HEK293 (cell line): Measurements from ENCODE around the gene FTCD.

Source experiments
- CTCF ChIA-PET: fragments of 350-600 bp; formaldehyde crosslinking; extraction: SDS; loops from one replicate; lab custom pipeline; 2021; ENCODE audit warnings: antibody characterized with exemption; lab: Yijun Ruan, JAX
- POLR2A ChIA-PET: fragments of 300-600 bp; formaldehyde crosslinking; extraction: SDS; loops from one replicate; lab custom pipeline; 2020; ENCODE audit warnings: antibody characterized with exemption, inconsistent platforms; lab: Yijun Ruan, JAX
- H3K27ac ChIP-seq: fragments of 200-500 bp; sonication (Bioruptor generic); 2 replicates; pipeline ENCODE4 v1.5.1; 2014; ENCODE audit warnings: low read depth, low read length, control low read depth, inconsistent platforms; ENCODE audit errors: extremely low read depth
- H3K36me3 ChIP-seq, 2 experiments: fragments of 200-500 bp in 1 of 2; sonication (Bioruptor generic) in 1 of 2; 1 replicate in 1 of 2; 2 replicates in 1 of 2; pipeline ENCODE4 v1.5.1; 2014 to 2017; ENCODE audit warnings: inconsistent platforms in 2 of 2, low read length in 2 of 2; ENCODE audit not compliant: control insufficient read depth in 2 of 2, insufficient read depth in 1 of 2
- H3K4me1 ChIP-seq: fragments of 200-500 bp; sonication (Bioruptor generic); 2 replicates; pipeline ENCODE4 v1.5.1; 2014; ENCODE audit warnings: mild to moderate bottlenecking, low read length, inconsistent platforms; ENCODE audit not compliant: control insufficient read depth, insufficient read depth
- H3K4me3 ChIP-seq: 2 replicates; pipeline ENCODE4 v1.5.1; 2011; ENCODE audit warnings: low read depth, mild to moderate bottlenecking, control low read depth, low read length, moderate library complexity
- H3K9me3 ChIP-seq: fragments of 200-500 bp; sonication (Bioruptor generic); 2 replicates; pipeline ENCODE4 v1.5.1; 2014; ENCODE audit warnings: low read depth, low read length, inconsistent platforms; ENCODE audit not compliant: control insufficient read depth, insufficient read depth
- EGR2 ChIP-seq: fragments of 450-650 bp; formaldehyde crosslinking; IDR thresholded peaks from 2 replicates; pipeline ENCODE4 v1.5.1; 2016; ENCODE audit warnings: low read depth, missing biosample characterization, missing genetic modification characterization
- GLIS1 ChIP-seq: fragments of 450-650 bp; formaldehyde crosslinking; IDR thresholded peaks from 2 replicates; pipeline ENCODE4 v1.5.1; 2016; ENCODE audit warnings: missing biosample characterization, missing genetic modification characterization
- SP7 ChIP-seq: fragments of 450-650 bp; formaldehyde crosslinking; IDR thresholded peaks from 2 replicates; pipeline ENCODE4 v1.5.1; 2016; ENCODE audit warnings: missing biosample characterization, missing genetic modification characterization
- TCF7L2 ChIP-seq: IDR thresholded peaks from 2 replicates; pipeline ENCODE4 v1.6.1; 2011; ENCODE audit warnings: low read depth, mild to moderate bottlenecking, inconsistent platforms, low read length, moderate library complexity, borderline replicate concordance
- WT1 ChIP-seq: fragments of 450-650 bp; formaldehyde crosslinking; IDR thresholded peaks from 2 replicates; pipeline ENCODE4 v1.5.1; 2016; ENCODE audit warnings: missing biosample characterization, missing genetic modification characterization
- ZBTB17 ChIP-seq: fragments of 450-650 bp; formaldehyde crosslinking; IDR thresholded peaks from 2 replicates; pipeline ENCODE4 v1.5.1; 2016; ENCODE audit warnings: missing biosample characterization, missing genetic modification characterization
- ZFHX2 ChIP-seq: fragments of 450-650 bp; formaldehyde crosslinking; conservative IDR thresholded peaks from 2 replicates; pipeline ENCODE4 v1.5.1; 2016; ENCODE audit warnings: missing biosample characterization, missing genetic modification characterization
- ZNF169 ChIP-seq: fragments of 450-650 bp; formaldehyde crosslinking; IDR thresholded peaks from 2 replicates; pipeline ENCODE4 v1.5.1; 2016; ENCODE audit warnings: missing biosample characterization, missing genetic modification characterization
- ZNF248 ChIP-seq: fragments of 450-650 bp; formaldehyde crosslinking; IDR thresholded peaks from 2 replicates; pipeline ENCODE4 v1.5.1; 2017; ENCODE audit warnings: missing biosample characterization, missing genetic modification characterization
- ZNF366 ChIP-seq: fragments of 450-650 bp; formaldehyde crosslinking; conservative IDR thresholded peaks from 2 replicates; pipeline ENCODE4 v1.5.1; 2016; ENCODE audit warnings: missing biosample characterization, missing genetic modification characterization
- ZNF394 ChIP-seq: fragments of 450-650 bp; formaldehyde crosslinking; IDR thresholded peaks from 2 replicates; pipeline ENCODE4 v1.5.1; 2016; ENCODE audit warnings: missing biosample characterization, missing genetic modification characterization, mild to moderate bottlenecking, moderate library complexity, borderline replicate concordance
- ZNF571 ChIP-seq: fragments of 450-650 bp; formaldehyde crosslinking; IDR thresholded peaks from 2 replicates; pipeline ENCODE4 v1.5.0; 2017; ENCODE audit warnings: missing biosample characterization, missing genetic modification characterization
- ZNF600 ChIP-seq: fragments of 450-650 bp; formaldehyde crosslinking; IDR thresholded peaks from 2 replicates; pipeline ENCODE4 v1.5.1; 2016; ENCODE audit warnings: missing biosample characterization, missing genetic modification characterization
- ZNF629 ChIP-seq: fragments of 450-650 bp; formaldehyde crosslinking; IDR thresholded peaks from 2 replicates; pipeline ENCODE4 v1.5.1; 2017; ENCODE audit warnings: missing biosample characterization, missing genetic modification characterization
- TF ChIP-seq, protein P1 (sequence below): IDR thresholded peaks from 2 replicates; pipeline ENCODE4 v1.6.1; 2011; ENCODE audit warnings: mild to moderate bottlenecking, low read depth, low read length, borderline replicate concordance
- TF ChIP-seq, protein P2 (sequence below): fragments of 450-650 bp; formaldehyde crosslinking; IDR thresholded peaks from 2 replicates; pipeline ENCODE4 v1.5.1; 2017; ENCODE audit warnings: missing biosample characterization, missing genetic modification characterization
- TF ChIP-seq, protein P3 (sequence below): fragments of 450-650 bp; formaldehyde crosslinking; IDR thresholded peaks from 2 replicates; pipeline ENCODE4 v1.5.1; 2016; ENCODE audit warnings: missing biosample characterization, missing genetic modification characterization
- TF ChIP-seq, protein P4 (sequence below): fragments of 450-650 bp; formaldehyde crosslinking; IDR thresholded peaks from 2 replicates; pipeline ENCODE4 v1.5.1; 2016; ENCODE audit warnings: missing biosample characterization, missing genetic modification characterization
- TF ChIP-seq, protein P5 (sequence below): fragments of 450-650 bp; formaldehyde crosslinking; IDR thresholded peaks from 2 replicates; pipeline ENCODE4 v1.5.1; 2016; ENCODE audit warnings: missing biosample characterization, missing genetic modification characterization
- TF ChIP-seq, protein P6 (sequence below): fragments of 450-650 bp; formaldehyde crosslinking; IDR thresholded peaks from 2 replicates; pipeline ENCODE4 v1.5.1; 2016; ENCODE audit warnings: missing biosample characterization, missing genetic modification characterization
- TF ChIP-seq, protein P7 (sequence below): fragments of 450-650 bp; formaldehyde crosslinking; IDR thresholded peaks from 2 replicates; pipeline ENCODE4 v1.5.1; 2016; ENCODE audit warnings: missing biosample characterization, missing genetic modification characterization

FTCD gene

DNA sequence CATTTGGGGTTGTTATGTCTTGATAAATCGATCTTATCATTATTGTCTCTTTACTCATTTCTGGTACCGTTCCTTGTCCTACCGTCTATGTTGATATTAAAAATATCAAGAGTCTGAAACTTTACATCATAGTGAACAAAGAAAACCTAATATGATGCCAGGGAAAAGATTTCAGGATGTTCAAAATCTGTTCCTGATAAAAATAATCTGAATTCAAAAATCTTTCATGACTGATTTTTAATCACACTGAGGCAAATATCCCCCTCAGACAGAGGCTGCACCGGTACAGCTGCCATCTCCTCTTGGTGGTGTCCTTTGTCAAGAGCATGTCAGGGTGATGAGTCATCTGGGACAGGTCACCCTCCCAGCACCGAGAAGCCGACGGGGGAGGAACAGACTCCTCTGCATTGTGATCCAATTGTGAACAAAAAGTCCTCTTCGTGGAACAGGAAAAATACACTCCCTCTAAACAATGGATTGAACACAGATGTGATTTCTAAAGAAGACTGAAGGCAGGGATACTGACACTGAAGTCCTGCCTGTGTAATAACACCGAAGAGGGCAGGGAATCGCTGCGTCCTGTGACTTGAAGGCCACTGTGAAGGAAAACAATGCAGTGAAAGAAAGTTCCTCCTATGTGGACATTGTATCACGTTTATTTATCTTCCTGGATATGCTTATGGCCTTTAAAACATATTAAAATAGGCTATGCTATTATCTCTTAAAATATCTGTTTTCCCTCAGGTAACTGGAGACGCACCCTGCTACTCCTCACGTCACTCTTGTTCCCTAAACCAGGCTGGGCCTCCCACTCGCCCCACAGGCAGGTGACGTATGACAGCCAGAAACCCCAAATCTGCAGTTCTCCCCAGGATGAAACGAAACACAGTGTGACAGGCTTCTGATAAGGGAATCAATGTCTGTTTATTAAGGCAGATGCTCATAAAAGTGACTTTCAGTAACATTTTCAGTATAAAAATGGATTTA lies 33.1 kb upstream of the FTCD start:
- Histone ChIP-seq H3K27ac (no peak overlapping the region), H3K36me3 (peaks cover 0 to 21% of the 10 kb centered on the region in 2 experiments; a peak in 1 of 3 replicates), H3K4me1 (peaks cover 9% of the 10 kb centered on the region), H3K4me3 (no peak overlapping the region), H3K9me3 (no peaks in the 10 kb centered on the region)
- ChIA-PET CTCF (interaction anchor here (0.5 to 2.0 kb wide), 5 partner anchors 10 to 45 kb away, joined by 4 to 8 read pairs (median 5); no protein-coding TSS in a partner anchor), POLR2A (no interaction called here)
- TF ChIP-seq WT1 (tag by site-specific recombination) (peak; percentile 52; the same call in 1 of the 2 replicates), ZNF571 (no peak), ZBTB17 (peak; percentile 59; the same call in 1 of the 2 replicates), SP7 (peak; percentile 45; the same call in 1 of the 2 replicates), ZNF600 (0 out of 2 replicates have a peak, but pooled peaks have one; percentile 41), TCF7L2 (no peak), ZNF629 (tag by site-specific recombination) (peak; percentile 59), EGR2 (peak; percentile 61; the same call in 1 of the 2 replicates), ZNF169 (tag by site-specific recombination) (no peak), ZFHX2 (tag by site-specific recombination) (peak; percentile 23; the same call in 1 of the 2 replicates), GLIS1 (tag by site-specific recombination) (peak; percentile 67), ZNF248 (tag by site-specific recombination) (no peak), ZNF366 (tag by site-specific recombination) (peak; percentile 48; the same call in 1 of the 2 replicates), ZNF394 (tag by site-specific recombination) (peak; percentile 68)
- TF ChIP-seq, protein P1, sequence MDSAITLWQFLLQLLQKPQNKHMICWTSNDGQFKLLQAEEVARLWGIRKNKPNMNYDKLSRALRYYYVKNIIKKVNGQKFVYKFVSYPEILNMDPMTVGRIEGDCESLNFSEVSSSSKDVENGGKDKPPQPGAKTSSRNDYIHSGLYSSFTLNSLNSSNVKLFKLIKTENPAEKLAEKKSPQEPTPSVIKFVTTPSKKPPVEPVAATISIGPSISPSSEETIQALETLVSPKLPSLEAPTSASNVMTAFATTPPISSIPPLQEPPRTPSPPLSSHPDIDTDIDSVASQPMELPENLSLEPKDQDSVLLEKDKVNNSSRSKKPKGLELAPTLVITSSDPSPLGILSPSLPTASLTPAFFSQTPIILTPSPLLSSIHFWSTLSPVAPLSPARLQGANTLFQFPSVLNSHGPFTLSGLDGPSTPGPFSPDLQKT: no peak
- TF ChIP-seq, protein P2, sequence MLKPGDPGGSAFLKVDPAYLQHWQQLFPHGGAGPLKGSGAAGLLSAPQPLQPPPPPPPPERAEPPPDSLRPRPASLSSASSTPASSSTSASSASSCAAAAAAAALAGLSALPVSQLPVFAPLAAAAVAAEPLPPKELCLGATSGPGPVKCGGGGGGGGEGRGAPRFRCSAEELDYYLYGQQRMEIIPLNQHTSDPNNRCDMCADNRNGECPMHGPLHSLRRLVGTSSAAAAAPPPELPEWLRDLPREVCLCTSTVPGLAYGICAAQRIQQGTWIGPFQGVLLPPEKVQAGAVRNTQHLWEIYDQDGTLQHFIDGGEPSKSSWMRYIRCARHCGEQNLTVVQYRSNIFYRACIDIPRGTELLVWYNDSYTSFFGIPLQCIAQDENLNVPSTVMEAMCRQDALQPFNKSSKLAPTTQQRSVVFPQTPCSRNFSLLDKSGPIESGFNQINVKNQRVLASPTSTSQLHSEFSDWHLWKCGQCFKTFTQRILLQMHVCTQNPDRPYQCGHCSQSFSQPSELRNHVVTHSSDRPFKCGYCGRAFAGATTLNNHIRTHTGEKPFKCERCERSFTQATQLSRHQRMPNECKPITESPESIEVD: no peak
- TF ChIP-seq, protein P3, sequence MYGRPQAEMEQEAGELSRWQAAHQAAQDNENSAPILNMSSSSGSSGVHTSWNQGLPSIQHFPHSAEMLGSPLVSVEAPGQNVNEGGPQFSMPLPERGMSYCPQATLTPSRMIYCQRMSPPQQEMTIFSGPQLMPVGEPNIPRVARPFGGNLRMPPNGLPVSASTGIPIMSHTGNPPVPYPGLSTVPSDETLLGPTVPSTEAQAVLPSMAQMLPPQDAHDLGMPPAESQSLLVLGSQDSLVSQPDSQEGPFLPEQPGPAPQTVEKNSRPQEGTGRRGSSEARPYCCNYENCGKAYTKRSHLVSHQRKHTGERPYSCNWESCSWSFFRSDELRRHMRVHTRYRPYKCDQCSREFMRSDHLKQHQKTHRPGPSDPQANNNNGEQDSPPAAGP (tag by site-specific recombination): peak; percentile 66
- TF ChIP-seq, protein P4, sequence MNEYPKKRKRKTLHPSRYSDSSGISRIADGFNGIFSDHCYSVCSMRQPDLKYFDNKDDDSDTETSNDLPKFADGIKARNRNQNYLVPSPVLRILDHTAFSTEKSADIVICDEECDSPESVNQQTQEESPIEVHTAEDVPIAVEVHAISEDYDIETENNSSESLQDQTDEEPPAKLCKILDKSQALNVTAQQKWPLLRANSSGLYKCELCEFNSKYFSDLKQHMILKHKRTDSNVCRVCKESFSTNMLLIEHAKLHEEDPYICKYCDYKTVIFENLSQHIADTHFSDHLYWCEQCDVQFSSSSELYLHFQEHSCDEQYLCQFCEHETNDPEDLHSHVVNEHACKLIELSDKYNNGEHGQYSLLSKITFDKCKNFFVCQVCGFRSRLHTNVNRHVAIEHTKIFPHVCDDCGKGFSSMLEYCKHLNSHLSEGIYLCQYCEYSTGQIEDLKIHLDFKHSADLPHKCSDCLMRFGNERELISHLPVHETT (tag by site-specific recombination): 0 out of 2 replicates have a peak, but pooled peaks have one; percentile 27
- TF ChIP-seq, protein P5, sequence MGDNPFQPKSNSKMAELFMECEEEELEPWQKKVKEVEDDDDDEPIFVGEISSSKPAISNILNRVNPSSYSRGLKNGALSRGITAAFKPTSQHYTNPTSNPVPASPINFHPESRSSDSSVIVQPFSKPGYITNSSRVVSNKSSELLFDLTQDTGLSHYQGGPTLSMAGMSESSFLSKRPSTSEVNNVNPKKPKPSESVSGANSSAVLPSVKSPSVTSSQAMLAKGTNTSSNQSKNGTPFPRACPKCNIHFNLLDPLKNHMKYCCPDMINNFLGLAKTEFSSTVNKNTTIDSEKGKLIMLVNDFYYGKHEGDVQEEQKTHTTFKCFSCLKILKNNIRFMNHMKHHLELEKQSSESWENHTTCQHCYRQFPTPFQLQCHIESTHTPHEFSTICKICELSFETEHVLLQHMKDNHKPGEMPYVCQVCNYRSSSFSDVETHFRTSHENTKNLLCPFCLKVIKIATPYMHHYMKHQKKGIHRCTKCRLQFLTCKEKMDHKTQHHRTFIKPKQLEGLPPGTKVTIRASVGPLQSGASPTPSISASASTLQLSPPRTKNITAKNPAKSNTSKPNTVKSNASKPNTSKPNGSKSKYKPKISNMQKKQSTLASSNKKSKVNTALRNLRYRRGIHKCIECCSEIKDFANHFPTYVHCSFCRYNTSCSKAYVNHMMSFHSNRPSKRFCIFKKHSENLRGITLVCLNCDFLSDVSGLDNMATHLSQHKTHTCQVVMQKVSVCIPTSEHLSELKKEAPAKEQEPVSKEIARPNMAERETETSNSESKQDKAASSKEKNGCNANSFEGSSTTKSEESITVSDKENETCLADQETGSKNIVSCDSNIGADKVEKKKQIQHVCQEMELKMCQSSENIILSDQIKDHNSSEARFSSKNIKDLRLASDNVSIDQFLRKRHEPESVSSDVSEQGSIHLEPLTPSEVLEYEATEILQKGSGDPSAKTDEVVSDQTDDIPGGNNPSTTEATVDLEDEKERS (tag by site-specific recombination): no peak
- TF ChIP-seq, protein P6, sequence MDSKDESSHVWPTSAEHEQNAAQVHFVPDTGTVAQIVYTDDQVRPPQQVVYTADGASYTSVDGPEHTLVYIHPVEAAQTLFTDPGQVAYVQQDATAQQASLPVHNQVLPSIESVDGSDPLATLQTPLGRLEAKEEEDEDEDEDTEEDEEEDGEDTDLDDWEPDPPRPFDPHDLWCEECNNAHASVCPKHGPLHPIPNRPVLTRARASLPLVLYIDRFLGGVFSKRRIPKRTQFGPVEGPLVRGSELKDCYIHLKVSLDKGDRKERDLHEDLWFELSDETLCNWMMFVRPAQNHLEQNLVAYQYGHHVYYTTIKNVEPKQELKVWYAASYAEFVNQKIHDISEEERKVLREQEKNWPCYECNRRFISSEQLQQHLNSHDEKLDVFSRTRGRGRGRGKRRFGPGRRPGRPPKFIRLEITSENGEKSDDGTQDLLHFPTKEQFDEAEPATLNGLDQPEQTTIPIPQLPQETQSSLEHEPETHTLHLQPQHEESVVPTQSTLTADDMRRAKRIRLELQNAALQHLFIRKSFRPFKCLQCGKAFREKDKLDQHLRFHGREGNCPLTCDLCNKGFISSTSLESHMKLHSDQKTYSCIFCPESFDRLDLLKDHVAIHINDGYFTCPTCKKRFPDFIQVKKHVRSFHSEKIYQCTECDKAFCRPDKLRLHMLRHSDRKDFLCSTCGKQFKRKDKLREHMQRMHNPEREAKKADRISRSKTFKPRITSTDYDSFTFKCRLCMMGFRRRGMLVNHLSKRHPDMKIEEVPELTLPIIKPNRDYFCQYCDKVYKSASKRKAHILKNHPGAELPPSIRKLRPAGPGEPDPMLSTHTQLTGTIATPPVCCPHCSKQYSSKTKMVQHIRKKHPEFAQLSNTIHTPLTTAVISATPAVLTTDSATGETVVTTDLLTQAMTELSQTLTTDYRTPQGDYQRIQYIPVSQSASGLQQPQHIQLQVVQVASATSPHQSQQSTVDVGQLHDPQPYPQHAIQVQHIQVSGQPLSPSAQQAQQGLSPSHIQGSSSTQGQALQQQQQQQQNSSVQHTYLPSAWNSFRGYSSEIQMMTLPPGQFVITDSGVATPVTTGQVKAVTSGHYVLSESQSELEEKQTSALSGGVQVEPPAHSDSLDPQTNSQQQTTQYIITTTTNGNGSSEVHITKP: peak; percentile 83
- TF ChIP-seq, protein P7, sequence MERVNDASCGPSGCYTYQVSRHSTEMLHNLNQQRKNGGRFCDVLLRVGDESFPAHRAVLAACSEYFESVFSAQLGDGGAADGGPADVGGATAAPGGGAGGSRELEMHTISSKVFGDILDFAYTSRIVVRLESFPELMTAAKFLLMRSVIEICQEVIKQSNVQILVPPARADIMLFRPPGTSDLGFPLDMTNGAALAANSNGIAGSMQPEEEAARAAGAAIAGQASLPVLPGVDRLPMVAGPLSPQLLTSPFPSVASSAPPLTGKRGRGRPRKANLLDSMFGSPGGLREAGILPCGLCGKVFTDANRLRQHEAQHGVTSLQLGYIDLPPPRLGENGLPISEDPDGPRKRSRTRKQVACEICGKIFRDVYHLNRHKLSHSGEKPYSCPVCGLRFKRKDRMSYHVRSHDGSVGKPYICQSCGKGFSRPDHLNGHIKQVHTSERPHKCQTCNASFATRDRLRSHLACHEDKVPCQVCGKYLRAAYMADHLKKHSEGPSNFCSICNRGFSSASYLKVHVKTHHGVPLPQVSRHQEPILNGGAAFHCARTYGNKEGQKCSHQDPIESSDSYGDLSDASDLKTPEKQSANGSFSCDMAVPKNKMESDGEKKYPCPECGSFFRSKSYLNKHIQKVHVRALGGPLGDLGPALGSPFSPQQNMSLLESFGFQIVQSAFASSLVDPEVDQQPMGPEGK (tag by site-specific recombination): peak; percentile 57
